GM23338 (cell line): ENCODE measurements around the gene MEGF6. TPM values are rescaled to one million over a fixed set of nuclear protein-coding genes. Genes with fewer than 3 reads are reported as not detected.

ENCODE experiments used
- ATAC-seq: fragments of 200-7000 bp; cut with Tn5 transposase; 3 replicates; pipeline ENCODE4 v1.9.1; 2020
- DNase-seq: peaks from one replicate; pipeline ENCODE4 v3.0.0-alpha.2; 2015; ENCODE audit warnings: low spot score
- H2AFZ ChIP-seq: fragments of 200-600 bp; sonication (generic); 2 replicates; pipeline ENCODE4 v1.8.0; 2016; ENCODE audit warnings: antibody characterized with exemption, mild to moderate bottlenecking, moderate library complexity
- H3F3A ChIP-seq: fragments of 200-600 bp; sonication (generic); replicated peaks from 2 replicates; pipeline ENCODE4 v1.8.0; 2017; ENCODE audit warnings: antibody characterized with exemption, mixed run types, low read depth
- H3K27ac ChIP-seq: fragments of 200-600 bp; sonication (generic); 2 replicates; pipeline ENCODE4 v1.6.1; 2016; ENCODE audit warnings: low read depth
- H3K27me3 ChIP-seq: fragments of 200-600 bp; sonication (generic); 2 replicates; pipeline ENCODE4 v1.8.0; 2016; ENCODE audit warnings: mild to moderate bottlenecking, mixed run types, moderate library complexity; ENCODE audit not compliant: insufficient read depth
- H3K36me3 ChIP-seq: fragments of 200-600 bp; sonication (generic); 2 replicates; pipeline ENCODE4 v1.8.0; 2016; ENCODE audit warnings: mild to moderate bottlenecking; ENCODE audit not compliant: insufficient read depth
- H3K4me1 ChIP-seq: fragments of 200-600 bp; sonication (generic); 2 replicates; pipeline ENCODE4 v1.8.0; 2016; ENCODE audit warnings: mild to moderate bottlenecking, moderate library complexity; ENCODE audit not compliant: insufficient read depth
- H3K4me2 ChIP-seq: fragments of 200-600 bp; sonication (generic); 2 replicates; pipeline ENCODE4 v1.7.1; 2017; ENCODE audit warnings: mixed run types
- H3K4me3 ChIP-seq: fragments of 200-600 bp; sonication (generic); 2 replicates; pipeline ENCODE4 v1.6.1; 2016; ENCODE audit warnings: mixed run types
- H3K79me2 ChIP-seq: fragments of 200-600 bp; sonication (generic); replicated peaks from 2 replicates; pipeline ENCODE4 v1.8.0; 2017; ENCODE audit warnings: mild to moderate bottlenecking; ENCODE audit not compliant: insufficient read depth
- H3K9me2 ChIP-seq: fragments of 200-600 bp; sonication (generic); 2 replicates; pipeline ENCODE4 v1.8.0; 2017; ENCODE audit not compliant: insufficient read depth
- H4K20me1 ChIP-seq: fragments of 200-600 bp; sonication (generic); replicated peaks from 2 replicates; pipeline ENCODE4 v1.8.0; 2017; ENCODE audit warnings: mild to moderate bottlenecking; ENCODE audit not compliant: insufficient read depth
- H3K27ac Mint-ChIP-seq: 2 replicates; pipeline ENCODE4 v1.8.0; 2020; ENCODE audit warnings: inconsistent platforms, mild to moderate bottlenecking, moderate library complexity, mixed read lengths
- H3K27me3 Mint-ChIP-seq: 3 replicates; pipeline ENCODE4 v1.8.0; 2022; ENCODE audit warnings: low read depth, mild to moderate bottlenecking, moderate library complexity, mixed read lengths, inconsistent platforms; ENCODE audit not compliant: insufficient read depth, poor library complexity
- H3K36me3 Mint-ChIP-seq: 3 replicates; pipeline ENCODE4 v1.8.0; 2021; ENCODE audit warnings: low read depth, mild to moderate bottlenecking, inconsistent platforms, moderate library complexity, mixed read lengths
- H3K4me1 Mint-ChIP-seq: 3 replicates; pipeline ENCODE4 v1.8.0; 2020; ENCODE audit warnings: mild to moderate bottlenecking, inconsistent platforms, mixed read lengths
- H3K4me3 Mint-ChIP-seq: 3 replicates; pipeline ENCODE4 v1.8.0; 2021; ENCODE audit warnings: moderate library complexity, mild to moderate bottlenecking, inconsistent platforms, mixed read lengths
- H3K9me3 Mint-ChIP-seq: 3 replicates; pipeline ENCODE4 v1.8.0; 2020; ENCODE audit warnings: moderate library complexity, mild to moderate bottlenecking, inconsistent platforms, mixed read lengths
- CREB1 ChIP-seq: fragments of 250-450 bp; sonication (Bioruptor Pico); IDR thresholded peaks from 2 replicates; pipeline ENCODE4 v1.5.0; 2020; ENCODE audit warnings: low read depth, mild to moderate bottlenecking, moderate library complexity
- EZH2 ChIP-seq: fragments of 200-600 bp; sonication (generic); IDR thresholded peaks from one replicate; pipeline ENCODE4 v1.8.0; 2017; ENCODE audit warnings: antibody characterized with exemption, mild to moderate bottlenecking, low read depth; ENCODE audit not compliant: unreplicated experiment
- EZH2phosphoT487 ChIP-seq: fragments of 200-600 bp; sonication (generic); IDR thresholded peaks from one replicate; pipeline ENCODE4 v1.8.1; 2018; ENCODE audit warnings: antibody characterized with exemption; ENCODE audit not compliant: unreplicated experiment
- JUNB ChIP-seq: IDR thresholded peaks from one replicate; pipeline ENCODE4 v1.6.1; 2016; ENCODE audit warnings: antibody characterized with exemption; ENCODE audit not compliant: unreplicated experiment
- NANOG ChIP-seq: IDR thresholded peaks from 2 replicates; pipeline ENCODE4 v1.6.1; 2016; ENCODE audit warnings: antibody characterized with exemption, borderline replicate concordance
- POLR2AphosphoS5 ChIP-seq: IDR thresholded peaks from 2 replicates; pipeline ENCODE4 v1.6.1; 2016; ENCODE audit warnings: antibody characterized with exemption, low read depth
- STAT1 ChIP-seq: IDR thresholded peaks from one replicate; pipeline ENCODE4 v1.6.1; 2016; ENCODE audit warnings: antibody characterized with exemption; ENCODE audit not compliant: unreplicated experiment
- ZNF114 ChIP-seq: fragments of 250-450 bp; sonication (Bioruptor Pico); IDR thresholded peaks from 2 replicates; pipeline ENCODE4 v1.5.0; 2020; ENCODE audit warnings: mild to moderate bottlenecking, moderate library complexity
- ZNF331 ChIP-seq: fragments of 250-450 bp; sonication (Bioruptor Pico); IDR thresholded peaks from 2 replicates; pipeline ENCODE4 v1.5.0; 2020; ENCODE audit warnings: low read depth, mild to moderate bottlenecking, moderate library complexity
- polyA plus RNA-seq: library from polyadenylated mRNA; unstranded; fragments of >200 nt; fragmentation: Nextera tagmentation; extraction: Ambion mirVana; gene quantifications from 2 replicates; pipeline ENCODE4 v1.2.1, GENCODE V29; 2016
- total RNA-seq: library from RNA; depleted of rRNA; stranded (reverse); fragments of >200 nt; shearing (Covaris generic); gene quantifications from 2 replicates; pipeline ENCODE4 v1.2.3, GENCODE V29; 2014
- TF ChIP-seq, protein P1 (sequence below): IDR thresholded peaks from 2 replicates; pipeline ENCODE4 v1.6.1; 2016; ENCODE audit warnings: antibody characterized with exemption
- TF ChIP-seq, protein P2 (sequence below): IDR thresholded peaks from one replicate; pipeline ENCODE4 v1.6.1; 2018; ENCODE audit warnings: antibody characterized with exemption; ENCODE audit not compliant: unreplicated experiment
- TF ChIP-seq, protein P3 (sequence below): fragments of 250-450 bp; sonication (Bioruptor Pico); IDR thresholded peaks from 2 replicates; pipeline ENCODE4 v1.5.0; 2020; ENCODE audit warnings: mild to moderate bottlenecking, moderate library complexity
- TF ChIP-seq, protein P4 (sequence below), 2 experiments: fragments of 200-600 bp in 1 of 2; sonication (generic) in 1 of 2; conservative IDR thresholded peaks; 2 replicates each; pipeline versions ENCODE4 v1.5.1 to v1.6.1; 2016 to 2017; ENCODE audit warnings: antibody characterized with exemption in 2 of 2, low read depth in 2 of 2, mild to moderate bottlenecking in 2 of 2, moderate library complexity in 1 of 2

Gene MEGF6
- total and polyA plus RNA-seq, 2 experiments from 2014 or later: 4.0 to 21.4 TPM

DNA sequence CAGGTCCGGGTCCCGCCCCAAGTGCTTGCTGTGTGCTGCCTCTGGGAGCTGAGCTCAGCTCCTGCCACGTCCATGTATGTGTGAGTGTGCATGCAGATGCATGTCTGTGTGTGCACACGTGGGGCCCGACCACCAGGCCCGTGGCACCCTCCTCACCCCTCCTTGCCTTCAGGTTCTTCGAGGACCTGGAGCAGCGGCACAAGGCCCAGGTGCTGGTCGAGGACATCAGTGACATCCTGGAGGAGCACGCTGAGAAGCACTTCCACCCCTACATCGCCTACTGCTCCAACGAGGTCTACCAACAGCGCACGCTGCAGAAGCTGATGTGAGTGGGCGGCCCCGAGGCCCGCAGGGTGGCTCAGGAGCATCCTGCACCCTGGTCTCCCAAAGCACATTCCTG is 138.4 kb downstream of the MEGF6 start:
- no peak for ATAC-seq
- Histone ChIP-seq H2AFZ (no peak overlapping the region), H3K9me2 (no peaks in the 10 kb centered on the region), H3K36me3 (no peaks in the 10 kb centered on the region), H3K27ac (no peak overlapping the region), H3K4me2 (no peak overlapping the region), H3K79me2 (no peaks in the 10 kb centered on the region), H3K4me3 (no peak overlapping the region), H4K20me1 (no peaks in the 10 kb centered on the region), H3F3A (no peaks in the 10 kb centered on the region), H3K27me3 (no peaks in the 10 kb centered on the region), H3K4me1 (peaks cover 7% of the 10 kb centered on the region; the same call in 1 of the 2 replicates)
- Mint-ChIP-seq H3K4me3 (no peak overlapping the region), H3K27me3 (peaks cover 3% of the 10 kb centered on the region), H3K4me1 (peaks cover 16% of the 10 kb centered on the region), H3K27ac (no peak overlapping the region), H3K36me3 (peaks cover 14% of the 10 kb centered on the region), H3K9me3 (no peaks in the 10 kb centered on the region)
- TF ChIP-seq CREB1 (no peak), POLR2AphosphoS5 (no peak), EZH2phosphoT487 (no peak), ZNF331 (no peak), NANOG (no peak), ZNF114 (CRISPR knock-in tag) (no peak), JUNB (no peak), STAT1 (no peak), EZH2 (no peak)
- TF ChIP-seq, protein P1, sequence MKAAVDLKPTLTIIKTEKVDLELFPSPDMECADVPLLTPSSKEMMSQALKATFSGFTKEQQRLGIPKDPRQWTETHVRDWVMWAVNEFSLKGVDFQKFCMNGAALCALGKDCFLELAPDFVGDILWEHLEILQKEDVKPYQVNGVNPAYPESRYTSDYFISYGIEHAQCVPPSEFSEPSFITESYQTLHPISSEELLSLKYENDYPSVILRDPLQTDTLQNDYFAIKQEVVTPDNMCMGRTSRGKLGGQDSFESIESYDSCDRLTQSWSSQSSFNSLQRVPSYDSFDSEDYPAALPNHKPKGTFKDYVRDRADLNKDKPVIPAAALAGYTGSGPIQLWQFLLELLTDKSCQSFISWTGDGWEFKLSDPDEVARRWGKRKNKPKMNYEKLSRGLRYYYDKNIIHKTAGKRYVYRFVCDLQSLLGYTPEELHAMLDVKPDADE: no peak
- TF ChIP-seq, protein P2, sequence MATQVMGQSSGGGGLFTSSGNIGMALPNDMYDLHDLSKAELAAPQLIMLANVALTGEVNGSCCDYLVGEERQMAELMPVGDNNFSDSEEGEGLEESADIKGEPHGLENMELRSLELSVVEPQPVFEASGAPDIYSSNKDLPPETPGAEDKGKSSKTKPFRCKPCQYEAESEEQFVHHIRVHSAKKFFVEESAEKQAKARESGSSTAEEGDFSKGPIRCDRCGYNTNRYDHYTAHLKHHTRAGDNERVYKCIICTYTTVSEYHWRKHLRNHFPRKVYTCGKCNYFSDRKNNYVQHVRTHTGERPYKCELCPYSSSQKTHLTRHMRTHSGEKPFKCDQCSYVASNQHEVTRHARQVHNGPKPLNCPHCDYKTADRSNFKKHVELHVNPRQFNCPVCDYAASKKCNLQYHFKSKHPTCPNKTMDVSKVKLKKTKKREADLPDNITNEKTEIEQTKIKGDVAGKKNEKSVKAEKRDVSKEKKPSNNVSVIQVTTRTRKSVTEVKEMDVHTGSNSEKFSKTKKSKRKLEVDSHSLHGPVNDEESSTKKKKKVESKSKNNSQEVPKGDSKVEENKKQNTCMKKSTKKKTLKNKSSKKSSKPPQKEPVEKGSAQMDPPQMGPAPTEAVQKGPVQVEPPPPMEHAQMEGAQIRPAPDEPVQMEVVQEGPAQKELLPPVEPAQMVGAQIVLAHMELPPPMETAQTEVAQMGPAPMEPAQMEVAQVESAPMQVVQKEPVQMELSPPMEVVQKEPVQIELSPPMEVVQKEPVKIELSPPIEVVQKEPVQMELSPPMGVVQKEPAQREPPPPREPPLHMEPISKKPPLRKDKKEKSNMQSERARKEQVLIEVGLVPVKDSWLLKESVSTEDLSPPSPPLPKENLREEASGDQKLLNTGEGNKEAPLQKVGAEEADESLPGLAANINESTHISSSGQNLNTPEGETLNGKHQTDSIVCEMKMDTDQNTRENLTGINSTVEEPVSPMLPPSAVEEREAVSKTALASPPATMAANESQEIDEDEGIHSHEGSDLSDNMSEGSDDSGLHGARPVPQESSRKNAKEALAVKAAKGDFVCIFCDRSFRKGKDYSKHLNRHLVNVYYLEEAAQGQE: no peak
- TF ChIP-seq, protein P3, sequence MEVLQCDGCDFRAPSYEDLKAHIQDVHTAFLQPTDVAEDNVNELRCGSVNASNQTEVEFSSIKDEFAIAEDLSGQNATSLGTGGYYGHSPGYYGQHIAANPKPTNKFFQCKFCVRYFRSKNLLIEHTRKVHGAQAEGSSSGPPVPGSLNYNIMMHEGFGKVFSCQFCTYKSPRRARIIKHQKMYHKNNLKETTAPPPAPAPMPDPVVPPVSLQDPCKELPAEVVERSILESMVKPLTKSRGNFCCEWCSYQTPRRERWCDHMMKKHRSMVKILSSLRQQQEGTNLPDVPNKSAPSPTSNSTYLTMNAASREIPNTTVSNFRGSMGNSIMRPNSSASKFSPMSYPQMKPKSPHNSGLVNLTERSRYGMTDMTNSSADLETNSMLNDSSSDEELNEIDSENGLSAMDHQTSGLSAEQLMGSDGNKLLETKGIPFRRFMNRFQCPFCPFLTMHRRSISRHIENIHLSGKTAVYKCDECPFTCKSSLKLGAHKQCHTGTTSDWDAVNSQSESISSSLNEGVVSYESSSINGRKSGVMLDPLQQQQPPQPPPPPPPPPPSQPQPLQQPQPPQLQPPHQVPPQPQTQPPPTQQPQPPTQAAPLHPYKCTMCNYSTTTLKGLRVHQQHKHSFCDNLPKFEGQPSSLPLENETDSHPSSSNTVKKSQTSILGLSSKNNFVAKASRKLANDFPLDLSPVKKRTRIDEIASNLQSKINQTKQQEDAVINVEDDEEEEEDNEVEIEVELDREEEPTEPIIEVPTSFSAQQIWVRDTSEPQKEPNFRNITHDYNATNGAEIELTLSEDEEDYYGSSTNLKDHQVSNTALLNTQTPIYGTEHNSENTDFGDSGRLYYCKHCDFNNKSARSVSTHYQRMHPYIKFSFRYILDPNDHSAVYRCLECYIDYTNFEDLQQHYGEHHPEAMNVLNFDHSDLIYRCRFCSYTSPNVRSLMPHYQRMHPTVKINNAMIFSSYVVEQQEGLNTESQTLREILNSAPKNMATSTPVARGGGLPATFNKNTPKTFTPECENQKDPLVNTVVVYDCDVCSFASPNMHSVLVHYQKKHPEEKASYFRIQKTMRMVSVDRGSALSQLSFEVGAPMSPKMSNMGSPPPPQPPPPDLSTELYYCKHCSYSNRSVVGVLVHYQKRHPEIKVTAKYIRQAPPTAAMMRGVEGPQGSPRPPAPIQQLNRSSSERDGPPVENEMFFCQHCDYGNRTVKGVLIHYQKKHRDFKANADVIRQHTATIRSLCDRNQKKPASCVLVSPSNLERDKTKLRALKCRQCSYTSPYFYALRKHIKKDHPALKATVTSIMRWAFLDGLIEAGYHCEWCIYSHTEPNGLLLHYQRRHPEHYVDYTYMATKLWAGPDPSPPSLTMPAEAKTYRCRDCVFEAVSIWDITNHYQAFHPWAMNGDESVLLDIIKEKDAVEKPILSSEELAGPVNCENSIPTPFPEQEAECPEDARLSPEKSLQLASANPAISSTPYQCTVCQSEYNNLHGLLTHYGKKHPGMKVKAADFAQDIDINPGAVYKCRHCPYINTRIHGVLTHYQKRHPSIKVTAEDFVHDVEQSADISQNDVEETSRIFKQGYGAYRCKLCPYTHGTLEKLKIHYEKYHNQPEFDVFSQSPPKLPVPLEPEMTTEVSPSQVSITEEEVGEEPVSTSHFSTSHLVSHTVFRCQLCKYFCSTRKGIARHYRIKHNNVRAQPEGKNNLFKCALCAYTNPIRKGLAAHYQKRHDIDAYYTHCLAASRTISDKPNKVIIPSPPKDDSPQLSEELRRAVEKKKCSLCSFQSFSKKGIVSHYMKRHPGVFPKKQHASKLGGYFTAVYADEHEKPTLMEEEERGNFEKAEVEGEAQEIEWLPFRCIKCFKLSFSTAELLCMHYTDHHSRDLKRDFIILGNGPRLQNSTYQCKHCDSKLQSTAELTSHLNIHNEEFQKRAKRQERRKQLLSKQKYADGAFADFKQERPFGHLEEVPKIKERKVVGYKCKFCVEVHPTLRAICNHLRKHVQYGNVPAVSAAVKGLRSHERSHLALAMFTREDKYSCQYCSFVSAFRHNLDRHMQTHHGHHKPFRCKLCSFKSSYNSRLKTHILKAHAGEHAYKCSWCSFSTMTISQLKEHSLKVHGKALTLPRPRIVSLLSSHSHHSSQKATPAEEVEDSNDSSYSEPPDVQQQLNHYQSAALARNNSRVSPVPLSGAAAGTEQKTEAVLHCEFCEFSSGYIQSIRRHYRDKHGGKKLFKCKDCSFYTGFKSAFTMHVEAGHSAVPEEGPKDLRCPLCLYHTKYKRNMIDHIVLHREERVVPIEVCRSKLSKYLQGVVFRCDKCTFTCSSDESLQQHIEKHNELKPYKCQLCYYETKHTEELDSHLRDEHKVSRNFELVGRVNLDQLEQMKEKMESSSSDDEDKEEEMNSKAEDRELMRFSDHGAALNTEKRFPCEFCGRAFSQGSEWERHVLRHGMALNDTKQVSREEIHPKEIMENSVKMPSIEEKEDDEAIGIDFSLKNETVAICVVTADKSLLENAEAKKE (CRISPR knock-in tag): no peak
- TF ChIP-seq, protein P4, sequence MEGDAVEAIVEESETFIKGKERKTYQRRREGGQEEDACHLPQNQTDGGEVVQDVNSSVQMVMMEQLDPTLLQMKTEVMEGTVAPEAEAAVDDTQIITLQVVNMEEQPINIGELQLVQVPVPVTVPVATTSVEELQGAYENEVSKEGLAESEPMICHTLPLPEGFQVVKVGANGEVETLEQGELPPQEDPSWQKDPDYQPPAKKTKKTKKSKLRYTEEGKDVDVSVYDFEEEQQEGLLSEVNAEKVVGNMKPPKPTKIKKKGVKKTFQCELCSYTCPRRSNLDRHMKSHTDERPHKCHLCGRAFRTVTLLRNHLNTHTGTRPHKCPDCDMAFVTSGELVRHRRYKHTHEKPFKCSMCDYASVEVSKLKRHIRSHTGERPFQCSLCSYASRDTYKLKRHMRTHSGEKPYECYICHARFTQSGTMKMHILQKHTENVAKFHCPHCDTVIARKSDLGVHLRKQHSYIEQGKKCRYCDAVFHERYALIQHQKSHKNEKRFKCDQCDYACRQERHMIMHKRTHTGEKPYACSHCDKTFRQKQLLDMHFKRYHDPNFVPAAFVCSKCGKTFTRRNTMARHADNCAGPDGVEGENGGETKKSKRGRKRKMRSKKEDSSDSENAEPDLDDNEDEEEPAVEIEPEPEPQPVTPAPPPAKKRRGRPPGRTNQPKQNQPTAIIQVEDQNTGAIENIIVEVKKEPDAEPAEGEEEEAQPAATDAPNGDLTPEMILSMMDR (conservative IDR thresholded peaks at IDR 0.05; ENCODE audit: low read depth in 2 of 2): no peak
- no peak for DNase-seq
